H1 (cell line): Measurements from ENCODE around the gene PDE1C. TPM values are rescaled to one million over a fixed set of nuclear protein-coding genes. Genes with fewer than 3 reads are reported as not detected.

Experiments
- CHD2 ChIP-seq: IDR thresholded peaks from 2 replicates; pipeline ENCODE4 v1.6.1; 2012; ENCODE audit warnings: low read length, improper control_type of control experiment
- EGR1 ChIP-seq: IDR thresholded peaks from 2 replicates; pipeline ENCODE4 v1.6.1; 2011; ENCODE audit warnings: low read depth, low read length, borderline replicate concordance
- HDAC2 ChIP-seq, 2 experiments: fragments of 300-600 bp in 1 of 2; sonication (generic) in 1 of 2; IDR thresholded peaks; 2 replicates each; pipeline ENCODE4 v1.6.1; 2011 to 2012; ENCODE audit warnings: low read depth in 2 of 2, low read length in 2 of 2, mild to moderate bottlenecking in 2 of 2, moderate library complexity in 2 of 2, borderline replicate concordance in 1 of 2, inconsistent platforms in 1 of 2
- JUN ChIP-seq: IDR thresholded peaks from 2 replicates; pipeline ENCODE4 v1.6.1; 2011; ENCODE audit warnings: low read depth, mild to moderate bottlenecking, improper control_type of control experiment, low read length
- KDM1A ChIP-seq: fragments of 200-600, 300-600 bp; sonication (generic); IDR thresholded peaks from 2 replicates; pipeline ENCODE4 v1.7.1; 2016; ENCODE audit warnings: mild to moderate bottlenecking, low read length, borderline replicate concordance
- polyA plus RNA-seq, 7 experiments: library from polyadenylated mRNA; depleted of rRNA in 3 of 7; stranded (reverse) in 5 of 7; unstranded in 2 of 7; fragments of >200 nt in 5 of 7; fragments of 200-250 nt in 2 of 7; gene quantifications; 1 replicate in 5 of 7; 2 replicates in 1 of 7; 4 replicates in 1 of 7; pipeline versions ENCODE4 v1.2.1 to v1.2.3, GENCODE V29; 2011 to 2013; ENCODE audit warnings: missing spikeins in 2 of 7, mixed read lengths in 2 of 7
- total RNA-seq: library from RNA; stranded (reverse); fragmentation: NEBNext Ultra II Directional; extraction: Animal tissue kit (Norgen Biotek cat#: 25700); gene quantifications from 2 replicates; pipeline ENCODE4 v1.2.1, GENCODE V29; 2021
- TF ChIP-seq, protein P1 (sequence below): fragments of 300-600 bp; sonication (generic); IDR thresholded peaks from 2 replicates; pipeline ENCODE4 v1.7.1; 2012; ENCODE audit warnings: low read length, moderate library complexity, mild to moderate bottlenecking, inconsistent platforms; ENCODE audit not compliant: insufficient replicate concordance

The PDE1C gene
- total and polyA plus RNA-seq, 2 of the 8 experiments (the other 6 are each of a cell fraction or from before 2014, with no cell fraction given) = 0.11 to 1.1 TPM

DNA sequence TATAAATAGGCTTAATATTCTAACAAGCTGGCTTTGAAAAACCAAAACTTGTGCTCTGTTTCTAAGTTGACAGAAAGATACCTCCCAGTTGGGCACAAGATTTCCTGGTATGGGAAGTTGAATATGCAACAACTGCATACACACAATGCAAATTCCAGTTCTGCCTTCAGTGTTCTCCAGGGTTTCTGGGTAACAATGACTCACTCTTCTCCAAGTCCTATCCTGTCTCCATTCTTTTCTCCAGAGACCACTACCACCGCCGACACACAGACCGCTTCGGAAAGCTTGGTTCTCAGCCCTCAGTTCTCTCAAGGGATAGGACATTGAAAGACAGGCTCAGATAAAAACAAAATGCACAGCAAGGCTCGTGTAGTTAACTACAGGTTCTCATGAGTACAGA, 12.2 kb downstream of the PDE1C start (continued):
- TF ChIP-seq, protein P1, sequence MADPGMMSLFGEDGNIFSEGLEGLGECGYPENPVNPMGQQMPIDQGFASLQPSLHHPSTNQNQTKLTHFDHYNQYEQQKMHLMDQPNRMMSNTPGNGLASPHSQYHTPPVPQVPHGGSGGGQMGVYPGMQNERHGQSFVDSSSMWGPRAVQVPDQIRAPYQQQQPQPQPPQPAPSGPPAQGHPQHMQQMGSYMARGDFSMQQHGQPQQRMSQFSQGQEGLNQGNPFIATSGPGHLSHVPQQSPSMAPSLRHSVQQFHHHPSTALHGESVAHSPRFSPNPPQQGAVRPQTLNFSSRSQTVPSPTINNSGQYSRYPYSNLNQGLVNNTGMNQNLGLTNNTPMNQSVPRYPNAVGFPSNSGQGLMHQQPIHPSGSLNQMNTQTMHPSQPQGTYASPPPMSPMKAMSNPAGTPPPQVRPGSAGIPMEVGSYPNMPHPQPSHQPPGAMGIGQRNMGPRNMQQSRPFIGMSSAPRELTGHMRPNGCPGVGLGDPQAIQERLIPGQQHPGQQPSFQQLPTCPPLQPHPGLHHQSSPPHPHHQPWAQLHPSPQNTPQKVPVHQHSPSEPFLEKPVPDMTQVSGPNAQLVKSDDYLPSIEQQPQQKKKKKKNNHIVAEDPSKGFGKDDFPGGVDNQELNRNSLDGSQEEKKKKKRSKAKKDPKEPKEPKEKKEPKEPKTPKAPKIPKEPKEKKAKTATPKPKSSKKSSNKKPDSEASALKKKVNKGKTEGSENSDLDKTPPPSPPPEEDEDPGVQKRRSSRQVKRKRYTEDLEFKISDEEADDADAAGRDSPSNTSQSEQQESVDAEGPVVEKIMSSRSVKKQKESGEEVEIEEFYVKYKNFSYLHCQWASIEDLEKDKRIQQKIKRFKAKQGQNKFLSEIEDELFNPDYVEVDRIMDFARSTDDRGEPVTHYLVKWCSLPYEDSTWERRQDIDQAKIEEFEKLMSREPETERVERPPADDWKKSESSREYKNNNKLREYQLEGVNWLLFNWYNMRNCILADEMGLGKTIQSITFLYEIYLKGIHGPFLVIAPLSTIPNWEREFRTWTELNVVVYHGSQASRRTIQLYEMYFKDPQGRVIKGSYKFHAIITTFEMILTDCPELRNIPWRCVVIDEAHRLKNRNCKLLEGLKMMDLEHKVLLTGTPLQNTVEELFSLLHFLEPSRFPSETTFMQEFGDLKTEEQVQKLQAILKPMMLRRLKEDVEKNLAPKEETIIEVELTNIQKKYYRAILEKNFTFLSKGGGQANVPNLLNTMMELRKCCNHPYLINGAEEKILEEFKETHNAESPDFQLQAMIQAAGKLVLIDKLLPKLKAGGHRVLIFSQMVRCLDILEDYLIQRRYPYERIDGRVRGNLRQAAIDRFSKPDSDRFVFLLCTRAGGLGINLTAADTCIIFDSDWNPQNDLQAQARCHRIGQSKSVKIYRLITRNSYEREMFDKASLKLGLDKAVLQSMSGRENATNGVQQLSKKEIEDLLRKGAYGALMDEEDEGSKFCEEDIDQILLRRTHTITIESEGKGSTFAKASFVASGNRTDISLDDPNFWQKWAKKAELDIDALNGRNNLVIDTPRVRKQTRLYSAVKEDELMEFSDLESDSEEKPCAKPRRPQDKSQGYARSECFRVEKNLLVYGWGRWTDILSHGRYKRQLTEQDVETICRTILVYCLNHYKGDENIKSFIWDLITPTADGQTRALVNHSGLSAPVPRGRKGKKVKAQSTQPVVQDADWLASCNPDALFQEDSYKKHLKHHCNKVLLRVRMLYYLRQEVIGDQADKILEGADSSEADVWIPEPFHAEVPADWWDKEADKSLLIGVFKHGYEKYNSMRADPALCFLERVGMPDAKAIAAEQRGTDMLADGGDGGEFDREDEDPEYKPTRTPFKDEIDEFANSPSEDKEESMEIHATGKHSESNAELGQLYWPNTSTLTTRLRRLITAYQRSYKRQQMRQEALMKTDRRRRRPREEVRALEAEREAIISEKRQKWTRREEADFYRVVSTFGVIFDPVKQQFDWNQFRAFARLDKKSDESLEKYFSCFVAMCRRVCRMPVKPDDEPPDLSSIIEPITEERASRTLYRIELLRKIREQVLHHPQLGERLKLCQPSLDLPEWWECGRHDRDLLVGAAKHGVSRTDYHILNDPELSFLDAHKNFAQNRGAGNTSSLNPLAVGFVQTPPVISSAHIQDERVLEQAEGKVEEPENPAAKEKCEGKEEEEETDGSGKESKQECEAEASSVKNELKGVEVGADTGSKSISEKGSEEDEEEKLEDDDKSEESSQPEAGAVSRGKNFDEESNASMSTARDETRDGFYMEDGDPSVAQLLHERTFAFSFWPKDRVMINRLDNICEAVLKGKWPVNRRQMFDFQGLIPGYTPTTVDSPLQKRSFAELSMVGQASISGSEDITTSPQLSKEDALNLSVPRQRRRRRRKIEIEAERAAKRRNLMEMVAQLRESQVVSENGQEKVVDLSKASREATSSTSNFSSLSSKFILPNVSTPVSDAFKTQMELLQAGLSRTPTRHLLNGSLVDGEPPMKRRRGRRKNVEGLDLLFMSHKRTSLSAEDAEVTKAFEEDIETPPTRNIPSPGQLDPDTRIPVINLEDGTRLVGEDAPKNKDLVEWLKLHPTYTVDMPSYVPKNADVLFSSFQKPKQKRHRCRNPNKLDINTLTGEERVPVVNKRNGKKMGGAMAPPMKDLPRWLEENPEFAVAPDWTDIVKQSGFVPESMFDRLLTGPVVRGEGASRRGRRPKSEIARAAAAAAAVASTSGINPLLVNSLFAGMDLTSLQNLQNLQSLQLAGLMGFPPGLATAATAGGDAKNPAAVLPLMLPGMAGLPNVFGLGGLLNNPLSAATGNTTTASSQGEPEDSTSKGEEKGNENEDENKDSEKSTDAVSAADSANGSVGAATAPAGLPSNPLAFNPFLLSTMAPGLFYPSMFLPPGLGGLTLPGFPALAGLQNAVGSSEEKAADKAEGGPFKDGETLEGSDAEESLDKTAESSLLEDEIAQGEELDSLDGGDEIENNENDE = no peak
- no peak for TF ChIP-seq CHD2
- no peak for TF ChIP-seq JUN
- no peak for TF ChIP-seq EGR1
- no peak for TF ChIP-seq HDAC2 (IDR thresholded peaks at IDR 0.05; ENCODE audit: borderline replicate concordance in 1 of 2, low read depth in 2 of 2, low read length in 2 of 2)
- TF ChIP-seq KDM1A = no peak
